HEK293T (cell line): ENCODE measurements around the gene RGS11.

Experiments
- CTCF ChIA-PET: fragments of 350-600 bp; formaldehyde crosslinking; extraction: SDS; loops from one replicate; lab custom pipeline; 2021; ENCODE audit warnings: antibody characterized with exemption, inconsistent platforms; lab: Yijun Ruan, JAX
- POLR2A ChIA-PET: fragments of 350-600 bp; formaldehyde crosslinking; extraction: SDS; loops from one replicate; lab custom pipeline; 2020; ENCODE audit warnings: antibody characterized with exemption, inconsistent platforms; lab: Yijun Ruan, JAX
- DNase-seq: peaks from one replicate; pipeline ENCODE4 v3.0.0; 2012; ENCODE audit warnings: mixed read lengths; ENCODE audit errors: extremely low spot score
- ARNT ChIP-seq: fragments of 450-650 bp; IDR thresholded peaks from 2 replicates; pipeline ENCODE4 v1.6.1; 2017; ENCODE audit warnings: mild to moderate bottlenecking
- BHLHE40 ChIP-seq: fragments of 450-650 bp; IDR thresholded peaks from 2 replicates; pipeline ENCODE4 v1.6.1; 2016; ENCODE audit warnings: mild to moderate bottlenecking, moderate library complexity, borderline replicate concordance
- CTBP1 ChIP-seq: fragments of 450-650 bp; IDR thresholded peaks from 2 replicates; pipeline ENCODE4 v1.6.1; 2016; ENCODE audit warnings: borderline replicate concordance
- ELF4 ChIP-seq: fragments of 450-650 bp; IDR thresholded peaks from 2 replicates; pipeline ENCODE4 v1.6.1; 2017; ENCODE audit warnings: antibody characterized with exemption
- FOXA1 ChIP-seq: fragments of 450-650 bp; IDR thresholded peaks from 2 replicates; pipeline ENCODE4 v1.6.1; 2016; ENCODE audit warnings: mild to moderate bottlenecking
- FOXK2 ChIP-seq: fragments of 450-650 bp; IDR thresholded peaks from 2 replicates; pipeline ENCODE4 v1.6.1; 2016; ENCODE audit warnings: mild to moderate bottlenecking
- FOXM1 ChIP-seq: fragments of 450-650 bp; IDR thresholded peaks from 2 replicates; pipeline ENCODE4 v1.6.1; 2017; ENCODE audit warnings: mild to moderate bottlenecking, borderline replicate concordance
- HDGF ChIP-seq: fragments of 450-650 bp; IDR thresholded peaks from 2 replicates; pipeline ENCODE4 v1.6.1; 2017; ENCODE audit warnings: antibody characterized with exemption, borderline replicate concordance
- L3MBTL2 ChIP-seq: fragments of 450-650 bp; conservative IDR thresholded peaks from 2 replicates; pipeline ENCODE4 v1.6.1; 2016; ENCODE audit warnings: mild to moderate bottlenecking
- LEF1 ChIP-seq: fragments of 450-650 bp; IDR thresholded peaks from 2 replicates; pipeline ENCODE4 v1.6.1; 2017; ENCODE audit warnings: mild to moderate bottlenecking, borderline replicate concordance
- NFRKB ChIP-seq: fragments of 450-650 bp; IDR thresholded peaks from 2 replicates; pipeline ENCODE4 v1.6.1; 2016; ENCODE audit warnings: mild to moderate bottlenecking, moderate library complexity
- PKNOX1 ChIP-seq: fragments of 450-650 bp; IDR thresholded peaks from 2 replicates; pipeline ENCODE4 v1.6.1; 2016
- SP1 ChIP-seq: fragments of 450-650 bp; IDR thresholded peaks from 2 replicates; pipeline ENCODE4 v1.6.1; 2017
- SUZ12 ChIP-seq: fragments of 450-650 bp; IDR thresholded peaks from 2 replicates; pipeline ENCODE4 v1.6.1; 2016; ENCODE audit warnings: mild to moderate bottlenecking
- TARDBP ChIP-seq: fragments of 450-650 bp; IDR thresholded peaks from 2 replicates; pipeline ENCODE4 v1.6.1; 2016
- ZNF384 ChIP-seq: fragments of 450-650 bp; IDR thresholded peaks from 2 replicates; pipeline ENCODE4 v1.6.1; 2016

RGS11 gene

DNA sequence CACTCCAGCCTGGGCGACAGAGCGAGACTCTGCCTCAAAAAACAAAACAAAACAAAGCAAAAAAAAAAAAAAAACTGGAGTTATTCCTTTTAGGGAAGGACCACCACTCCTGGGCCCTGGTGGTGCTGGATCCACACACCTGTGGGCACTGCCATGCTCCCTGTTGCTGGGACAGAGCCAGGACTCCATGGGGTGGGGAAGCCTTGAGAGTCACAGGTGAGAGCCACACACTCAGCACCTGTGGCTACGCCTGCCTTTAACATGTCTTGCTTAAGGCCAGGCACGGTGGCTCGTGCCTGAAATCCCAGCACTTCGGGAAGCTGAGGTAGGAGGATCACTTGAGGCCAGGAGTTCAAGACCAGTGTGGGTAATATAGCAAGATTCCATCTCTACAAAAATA lies 25.5 kb upstream of the RGS11 start:
- DNase-seq: no peak
- CTCF ChIA-PET: no interaction called here
- TF ChIP-seq BHLHE40 (no peak), FOXM1 (no peak), TARDBP (no peak), ELF4 (no peak), FOXA1 (no peak), HDGF (no peak)
- POLR2A ChIA-PET: no interaction called here

DNA sequence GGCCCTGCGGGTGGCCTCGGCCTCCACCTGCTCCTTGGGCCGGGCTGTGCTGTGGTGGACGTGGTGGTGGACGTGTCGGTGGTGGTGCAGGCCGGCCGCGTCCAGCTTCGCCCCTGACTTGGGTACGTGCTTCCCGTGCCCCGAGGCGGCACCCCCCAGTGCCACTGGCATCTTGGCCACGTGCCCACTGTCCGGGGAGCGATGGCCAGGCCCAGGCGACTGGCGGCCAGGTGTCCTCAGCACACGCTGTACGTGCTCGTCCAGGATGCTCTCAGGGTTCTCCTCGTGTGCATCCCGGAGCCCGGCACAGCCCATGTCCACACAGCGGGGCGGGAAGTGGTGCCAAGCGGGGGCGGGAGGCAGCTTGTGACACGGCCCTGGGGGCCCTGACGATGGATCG lies 22.1 kb upstream of the RGS11 start:
- no peak for DNase-seq
- TF ChIP-seq LEF1 (no peak), ZNF384 (no peak), ARNT (no peak), PKNOX1 (no peak), ELF4 (no peak), FOXK2 (no peak), FOXA1 (no peak), HDGF (no peak), SUZ12 (no peak), TARDBP (no peak), SP1 (no peak), L3MBTL2 (no peak), CTBP1 (no peak), FOXM1 (no peak)
- POLR2A ChIA-PET: no interaction called here
- CTCF ChIA-PET: interaction anchor here (0.5 kb wide), 1 partner anchor 80 kb away, joined by 3 read pairs; no protein-coding TSS in a partner anchor

DNA sequence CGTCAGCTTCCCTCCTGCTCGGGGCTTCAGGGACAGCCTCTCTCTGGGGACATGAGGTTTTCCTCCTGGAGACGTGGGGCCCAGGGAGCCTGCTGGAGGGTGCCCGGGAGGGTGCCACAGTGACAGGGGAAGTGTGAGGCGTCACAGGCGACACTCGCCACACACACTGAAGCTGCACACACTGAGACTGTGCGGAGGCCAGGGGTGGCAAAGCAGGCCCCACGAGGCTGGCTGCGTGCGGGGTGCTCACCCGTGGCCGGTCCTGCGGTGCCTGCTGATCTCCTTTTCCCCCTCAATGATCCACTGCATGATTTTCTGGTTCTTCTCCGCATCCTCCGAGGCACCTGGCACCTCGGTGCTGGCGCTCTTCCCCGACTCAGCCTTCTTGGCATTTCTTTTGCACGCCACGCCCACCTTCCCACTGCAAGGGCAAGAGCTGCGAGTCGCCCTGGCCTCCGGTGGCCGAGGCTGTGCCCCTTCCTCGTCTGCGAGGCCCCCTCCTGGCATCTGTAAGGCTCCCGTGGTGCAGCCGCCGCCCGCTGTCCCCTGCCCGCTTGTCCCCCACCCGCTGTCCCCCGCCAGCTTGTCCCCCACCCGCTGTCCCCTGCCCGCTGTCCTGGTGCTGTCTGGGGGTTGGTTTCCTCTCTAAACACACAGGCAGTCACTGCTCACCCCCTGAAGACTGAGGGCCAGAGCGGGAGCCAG lies 21.2 kb upstream of the RGS11 start:
- ChIA-PET POLR2A (no interaction called here), CTCF (interaction anchor here (0.5 kb wide), 1 partner anchor 79 kb away, joined by 3 read pairs; no protein-coding TSS in a partner anchor)
- no peak for DNase-seq
- TF ChIP-seq BHLHE40 (no peak), ELF4 (no peak), CTBP1 (no peak), ARNT (no peak), TARDBP (no peak)

- POLR2A ChIA-PET: no interaction called here
- CTCF ChIA-PET: no interaction called here
- DNase-seq: no peak
- TF ChIP-seq BHLHE40 (no peak), NFRKB (no peak), ZNF384 (no peak), LEF1 (no peak), TARDBP (no peak), SP1 (no peak), L3MBTL2 (no peak)
These were observed 20.5 kb upstream of the RGS11 start for GRCh38 chr16:296276-296675.

GRCh38 chr16:293043-293775 lies 17.5 kb upstream of the RGS11 start:
- DNase-seq: no peak

DNA sequence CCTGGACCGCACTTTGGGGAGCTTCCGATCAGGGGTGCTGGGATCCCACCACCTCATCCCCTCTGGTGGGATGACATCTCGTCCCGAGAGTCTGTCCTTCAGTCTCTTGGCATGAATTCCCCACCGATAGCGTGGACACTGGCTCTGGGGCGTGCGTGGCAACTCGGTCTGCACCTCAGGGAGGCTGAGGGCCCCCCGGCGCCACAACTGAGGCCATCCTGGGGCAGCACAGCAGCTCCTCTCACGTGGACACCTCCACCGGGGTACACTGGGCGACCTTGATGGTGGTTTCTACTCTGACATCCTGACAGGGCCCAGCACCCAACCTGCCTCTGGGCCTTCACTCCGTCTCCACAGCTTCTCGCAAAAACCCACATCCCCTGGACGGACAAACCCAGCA lies 15.8 kb upstream of the RGS11 start:
- ChIA-PET POLR2A (no interaction called here), CTCF (no interaction called here)
- no peak for DNase-seq
- TF ChIP-seq ELF4 (no peak), PKNOX1 (no peak), SUZ12 (no peak), L3MBTL2 (no peak), HDGF (no peak)

More at GRCh38 chr16:293043-293775, 17.5 kb upstream of the RGS11 start:
- POLR2A ChIA-PET: interaction anchor here (0.9 kb wide), 1 partner anchor 15 kb away, joined by 6 read pairs; no protein-coding TSS in a partner anchor
- TF ChIP-seq LEF1: no peak
- TF ChIP-seq HDGF: no peak
- no peak for TF ChIP-seq SP1
- TF ChIP-seq CTBP1: no peak
- no peak for TF ChIP-seq SUZ12
- no peak for TF ChIP-seq FOXM1
- TF ChIP-seq ZNF384: no peak
- no peak for TF ChIP-seq BHLHE40
- TF ChIP-seq NFRKB: no peak
- no peak for TF ChIP-seq PKNOX1
- TF ChIP-seq TARDBP: no peak
- TF ChIP-seq FOXK2: no peak
- TF ChIP-seq L3MBTL2: no peak
- TF ChIP-seq ARNT: no peak
- no peak for TF ChIP-seq FOXA1
- TF ChIP-seq ELF4: no peak
- CTCF ChIA-PET: interaction anchor here (1.0 kb wide), 1 partner anchor 193 kb away, joined by 4 read pairs; no protein-coding TSS in a partner anchor
